SK-N-SH treated with all-trans-retinoic acid at 6 μM for 48 hours (cell line): Measurements from ENCODE around the gene PPP2R5A.
"Not testable (repeated sequence)": the region's sequence is repeated elsewhere in the genome, so short reads cannot be mapped to it uniquely, and the experiment has no call there.

Experiments used
- ATAC-seq: fragments of 200-7000 bp; cut with Tn5 transposase; 3 replicates; pipeline ENCODE4 v1.9.1; 2020; ENCODE audit warnings: mild to moderate bottlenecking, moderate library complexity
- ARNTL ChIP-seq: fragments of 450-650 bp; formaldehyde crosslinking; IDR thresholded peaks from 2 replicates; pipeline ENCODE4 v1.5.0; 2020; ENCODE audit warnings: low read depth, mild to moderate bottlenecking, moderate library complexity, borderline replicate concordance
- CREB5 ChIP-seq: fragments of 250-450 bp; sonication (Bioruptor Pico); IDR thresholded peaks from 2 replicates; pipeline ENCODE4 v1.5.1; 2020; ENCODE audit warnings: low read depth, mild to moderate bottlenecking, moderate library complexity
- CSDC2 ChIP-seq: fragments of 250-450 bp; sonication (Bioruptor Pico); IDR thresholded peaks from 2 replicates; pipeline ENCODE4 v1.5.0; 2020; ENCODE audit warnings: mild to moderate bottlenecking, moderate library complexity
- CSRNP3 ChIP-seq: fragments of 250-450 bp; sonication (Bioruptor Pico); IDR thresholded peaks from 2 replicates; pipeline ENCODE4 v1.5.1; 2021; ENCODE audit warnings: mild to moderate bottlenecking, moderate library complexity
- GLIS3 ChIP-seq: fragments of 250-450 bp; sonication (Bioruptor Pico); IDR thresholded peaks from 2 replicates; pipeline ENCODE4 v1.5.0; 2020; ENCODE audit warnings: mild to moderate bottlenecking, moderate library complexity
- ISL1 ChIP-seq: fragments of 250-450 bp; sonication (Bioruptor Pico); IDR thresholded peaks from 2 replicates; pipeline ENCODE4 v2.1.2; 2022; ENCODE audit warnings: mild to moderate bottlenecking, moderate library complexity
- OSR1 ChIP-seq: fragments of 250-450 bp; sonication (Bioruptor Pico); IDR thresholded peaks from 2 replicates; pipeline ENCODE4 v1.8.0; 2022; ENCODE audit warnings: moderate library complexity, mild to moderate bottlenecking, inconsistent platforms
- PATZ1 ChIP-seq: fragments of 250-450 bp; sonication (Bioruptor Pico); IDR thresholded peaks from 2 replicates; pipeline ENCODE4 v1.8.0; 2020; ENCODE audit warnings: mild to moderate bottlenecking, moderate library complexity, borderline replicate concordance
- POU6F1 ChIP-seq: fragments of 250-450 bp; sonication (Bioruptor Pico); IDR thresholded peaks from 2 replicates; pipeline ENCODE4 v1.8.0; 2021; ENCODE audit warnings: low read depth, mild to moderate bottlenecking, moderate library complexity, borderline replicate concordance
- PPARA ChIP-seq: fragments of 250-450 bp; sonication (Bioruptor Pico); IDR thresholded peaks from 2 replicates; pipeline ENCODE4 v1.5.0; 2020; ENCODE audit warnings: mild to moderate bottlenecking, borderline replicate concordance
- TCF4 ChIP-seq: fragments of 250-450 bp; sonication (Bioruptor Pico); IDR thresholded peaks from 2 replicates; pipeline ENCODE4 v1.8.0; 2021; ENCODE audit warnings: mild to moderate bottlenecking, moderate library complexity, borderline replicate concordance
- TOX ChIP-seq: fragments of 250-450 bp; sonication (Bioruptor Pico); IDR thresholded peaks from 2 replicates; pipeline ENCODE4 v1.8.0; 2021; ENCODE audit warnings: mild to moderate bottlenecking, moderate library complexity, borderline replicate concordance
- TSHZ2 ChIP-seq: fragments of 250-450 bp; sonication (Bioruptor Pico); IDR thresholded peaks from 2 replicates; pipeline ENCODE4 v1.5.0; 2020; ENCODE audit warnings: mild to moderate bottlenecking, moderate library complexity
- ZC3H10 ChIP-seq: fragments of 250-450 bp; sonication (Bioruptor Pico); IDR thresholded peaks from 2 replicates; pipeline ENCODE4 v1.5.1; 2021; ENCODE audit warnings: mild to moderate bottlenecking, moderate library complexity
- ZFP3 ChIP-seq: fragments of 250-450 bp; sonication (Bioruptor Pico); IDR thresholded peaks from 2 replicates; pipeline ENCODE4 v1.5.0; 2020; ENCODE audit warnings: mild to moderate bottlenecking, moderate library complexity
- ZFP30 ChIP-seq: fragments of 450-650 bp; formaldehyde crosslinking; IDR thresholded peaks from 2 replicates; pipeline ENCODE4 v1.5.0; 2022; ENCODE audit warnings: mild to moderate bottlenecking, moderate library complexity
- ZNF565 ChIP-seq: fragments of 450-650 bp; formaldehyde crosslinking; conservative IDR thresholded peaks from 2 replicates; pipeline ENCODE4 v1.5.0; 2020; ENCODE audit warnings: low read depth, mild to moderate bottlenecking, moderate library complexity
- ZNF70 ChIP-seq: fragments of 450-650 bp; formaldehyde crosslinking; IDR thresholded peaks from 2 replicates; pipeline ENCODE4 v1.5.0; 2020; ENCODE audit warnings: mild to moderate bottlenecking, moderate library complexity
- ZNF8 ChIP-seq: fragments of 450-650 bp; formaldehyde crosslinking; IDR thresholded peaks from 2 replicates; pipeline ENCODE4 v1.5.0; 2020; ENCODE audit warnings: mild to moderate bottlenecking, moderate library complexity

PPP2R5A gene

GRCh38 chr1:212315907-212316306 is 30.7 kb downstream of the PPP2R5A start (continued):
- no peak for TF ChIP-seq TSHZ2 (CRISPR knock-in tag)
- TF ChIP-seq TCF4 (CRISPR knock-in tag) = no peak
- no peak for TF ChIP-seq POU6F1 (CRISPR knock-in tag)
- TF ChIP-seq ZFP3 (CRISPR knock-in tag) = no peak

- ATAC-seq = no peak
- no peak for TF ChIP-seq TOX (CRISPR knock-in tag)
- no peak for TF ChIP-seq PATZ1 (CRISPR knock-in tag)
- TF ChIP-seq ZNF565 (CRISPR knock-in tag) = no peak
- no peak for TF ChIP-seq ARNTL (CRISPR knock-in tag)
- no peak for TF ChIP-seq ZFP3 (CRISPR knock-in tag)
Observed at GRCh38 chr1:212317916-212318315, 32.7 kb downstream of the PPP2R5A start.

- ATAC-seq = not testable (repeated sequence)
Observed at GRCh38 chr1:212321031-212321430, 35.8 kb downstream of the PPP2R5A start.

GRCh38 chr1:212323066-212323465 is 37.9 kb downstream of the PPP2R5A start:
- no peak for TF ChIP-seq ZNF70
- no peak for TF ChIP-seq PPARA (CRISPR knock-in tag)
- TF ChIP-seq CREB5 = no peak
- TF ChIP-seq TSHZ2 (CRISPR knock-in tag) = no peak
- TF ChIP-seq TCF4 (CRISPR knock-in tag) = no peak
- no peak for TF ChIP-seq CSRNP3
- no peak for TF ChIP-seq GLIS3 (CRISPR knock-in tag)
- TF ChIP-seq ISL1 (CRISPR knock-in tag) = no peak
- no peak for TF ChIP-seq CSDC2 (CRISPR knock-in tag)
- TF ChIP-seq POU6F1 (CRISPR knock-in tag) = no peak
- no peak for TF ChIP-seq OSR1 (CRISPR knock-in tag)
- TF ChIP-seq ZNF8 (CRISPR knock-in tag) = no peak
- no peak for TF ChIP-seq ZFP30 (CRISPR knock-in tag)
- no peak for TF ChIP-seq ZC3H10 (CRISPR knock-in tag)
- ATAC-seq = no peak
